GM21447 (cell line): ENCODE data around the gene SRSF9.

Source experiments
- ATAC-seq: cut with Tn5 transposase; IDR thresholded peaks from one replicate; pipeline ENCODE4 v1.9.1; 2021; ENCODE audit not compliant: unreplicated experiment

The SRSF9 gene

DNA sequence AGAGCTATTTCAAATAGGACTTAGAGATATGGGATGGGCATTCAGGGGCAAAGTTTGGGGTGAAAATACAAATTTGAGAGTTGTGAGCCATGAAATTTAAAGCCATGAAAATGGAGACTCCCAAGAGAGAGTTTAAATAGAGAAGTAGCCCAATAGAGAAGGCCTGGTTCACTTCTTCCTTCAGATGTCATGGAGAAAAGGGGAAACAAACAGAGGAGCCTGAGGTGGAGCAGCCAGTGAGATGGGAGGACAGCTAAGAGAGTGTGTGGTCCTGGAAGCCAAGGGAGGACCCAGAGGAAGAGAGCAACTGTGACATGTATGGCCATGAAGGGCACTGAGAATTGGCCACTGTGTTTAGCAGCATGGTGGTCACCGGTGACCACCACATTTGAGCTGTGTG is 14.1 kb upstream of the SRSF9 start:
- ATAC-seq = no peak

DNA sequence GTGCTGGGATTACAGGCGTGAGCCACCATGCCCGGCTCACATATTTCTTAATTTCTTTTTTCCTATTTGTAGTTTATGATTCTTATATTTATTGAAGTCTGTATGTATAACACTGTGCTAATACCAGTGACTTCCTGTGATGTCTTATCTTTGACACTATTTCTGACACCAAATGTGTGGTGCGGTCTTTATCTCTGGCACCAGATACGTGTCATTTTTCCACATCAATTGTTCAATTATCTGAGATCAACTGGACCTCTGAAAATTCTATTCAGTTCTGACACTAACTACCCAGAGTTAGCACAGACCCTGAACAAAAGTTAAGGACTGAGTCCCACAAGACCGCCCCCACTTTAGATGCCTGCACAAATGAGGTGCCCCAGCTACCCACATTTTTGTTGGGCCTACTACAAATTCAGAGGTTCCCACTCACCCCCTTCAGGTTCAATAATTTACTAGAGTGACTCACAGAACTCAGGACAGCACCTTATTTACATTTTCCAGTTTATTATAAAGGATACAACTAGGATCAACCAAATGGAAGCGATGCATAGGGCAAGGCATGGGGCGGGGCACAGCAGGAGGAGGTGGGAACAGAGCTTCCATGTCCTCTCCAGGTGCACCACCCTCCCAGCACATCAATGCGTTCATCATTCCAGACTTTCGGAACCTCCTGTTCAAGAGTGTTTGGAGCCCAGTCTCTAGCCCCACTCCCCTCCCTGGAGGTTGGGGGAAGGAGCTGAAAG is 11.6 kb upstream of the SRSF9 start:
- ATAC-seq = no peak

DNA sequence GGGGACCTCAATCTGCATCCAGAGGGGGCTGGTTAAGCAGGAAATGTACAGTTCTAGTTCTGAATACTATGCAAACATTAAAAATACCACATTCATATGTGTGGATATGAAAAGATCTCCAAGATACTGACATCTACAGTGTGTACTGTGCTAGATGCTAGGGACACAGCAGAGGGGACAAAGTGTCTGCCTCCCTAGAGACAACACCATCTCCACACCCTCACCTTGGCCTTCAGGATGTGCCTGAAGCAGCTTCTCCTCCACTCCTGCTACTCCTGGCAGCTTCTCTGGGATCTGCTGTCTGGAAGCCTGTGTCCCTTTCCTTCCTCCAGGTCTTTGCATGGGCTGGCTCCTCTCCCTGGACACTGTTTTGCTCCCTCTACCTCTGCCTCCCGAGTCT is 10.7 kb upstream of the SRSF9 start:
- no peak for ATAC-seq

DNA sequence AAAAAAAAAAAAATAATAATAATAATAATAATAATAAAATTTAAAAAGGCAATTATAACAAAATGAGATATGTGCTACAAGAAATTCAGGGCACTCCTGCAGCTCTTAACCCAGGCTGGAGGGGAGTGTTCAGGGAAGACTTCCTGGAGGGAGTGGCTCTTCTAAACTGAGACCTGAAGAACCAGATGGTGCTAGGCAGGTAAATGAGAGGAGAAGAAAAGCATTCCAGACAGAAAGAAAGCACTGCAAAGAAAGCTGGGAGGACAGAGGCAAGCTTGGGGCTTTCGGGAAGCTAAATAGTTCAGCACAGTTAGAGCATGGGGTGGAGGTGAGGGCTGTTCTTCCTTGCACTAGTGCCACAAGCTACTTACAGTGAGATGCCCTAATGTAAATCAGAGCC is 9.9 kb upstream of the SRSF9 start:
- ATAC-seq = no peak

DNA sequence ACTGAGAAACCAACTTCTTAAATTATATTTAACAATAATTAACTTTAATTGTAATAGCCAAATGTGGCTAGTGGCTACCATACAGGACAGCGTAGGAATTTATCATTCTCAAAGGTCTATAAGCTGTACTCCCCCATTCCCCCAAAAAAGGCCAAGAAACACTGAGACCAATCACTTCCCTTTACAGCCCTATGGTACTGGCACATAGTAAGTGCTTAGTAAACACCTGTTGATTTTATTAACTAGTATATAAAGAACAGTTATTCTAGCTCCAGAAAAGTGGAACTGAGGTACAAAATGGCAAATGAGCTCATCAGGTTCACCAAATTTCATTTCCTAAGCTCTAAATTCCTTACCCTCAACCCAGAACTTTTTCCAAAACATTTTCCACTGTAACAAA is 6.1 kb upstream of the SRSF9 start:
- ATAC-seq = no peak

DNA sequence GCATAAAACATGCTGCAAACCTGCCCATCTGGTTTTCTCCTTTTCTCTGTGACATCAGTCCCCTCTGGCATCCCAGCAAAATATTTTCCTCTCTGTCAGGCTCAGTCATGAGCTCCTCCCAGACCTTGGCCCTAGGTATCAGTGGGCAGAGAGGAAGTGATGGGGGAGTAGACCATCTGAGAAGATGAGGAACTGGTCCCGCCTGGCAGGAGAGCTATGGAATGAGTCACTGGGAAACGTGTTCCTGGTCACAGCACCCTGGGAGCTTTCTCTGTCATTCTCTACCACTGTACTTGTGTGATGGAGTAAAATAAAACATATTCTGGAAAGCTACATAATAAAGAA is 5.0 kb upstream of the SRSF9 start:
- no peak for ATAC-seq

- ATAC-seq = no peak
Observed at GRCh38 chr12:120473807-120474615, 4.5 kb upstream of the SRSF9 start.

- ATAC-seq = no peak
Observed at GRCh38 chr12:120472521-120472920, 3.0 kb upstream of the SRSF9 start.

DNA sequence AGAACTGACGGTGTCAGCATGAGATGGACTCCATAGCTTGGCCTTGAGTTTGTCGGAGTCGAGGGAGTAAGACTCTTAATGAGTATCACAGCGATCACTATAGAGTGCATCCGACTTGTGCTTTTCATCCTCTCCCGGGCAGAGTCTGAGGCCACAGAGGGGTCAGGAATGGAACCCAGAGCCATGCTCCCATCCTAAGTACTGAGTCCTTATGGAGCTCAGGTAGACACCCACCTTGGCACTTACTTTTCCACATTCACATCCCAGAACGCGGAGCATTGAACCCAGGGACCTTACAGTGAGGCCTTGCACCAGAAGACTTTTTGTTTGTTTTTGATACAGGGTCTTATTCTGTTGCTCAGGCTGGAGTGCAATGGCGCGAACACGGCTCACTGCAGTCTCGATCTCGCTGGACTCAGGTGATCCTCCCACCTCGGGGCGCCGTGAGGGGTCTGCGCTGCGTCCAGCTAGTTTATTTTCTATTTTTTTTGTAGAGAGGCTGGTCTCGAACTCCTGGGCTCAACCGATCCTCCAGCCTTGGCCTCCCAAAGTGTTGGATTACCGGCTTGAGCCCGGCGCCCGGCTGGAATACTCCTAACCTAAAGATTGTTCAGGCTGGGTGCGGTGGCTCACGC is 719 bp upstream of the SRSF9 start:
- peak; percentile 11 for ATAC-seq

- peak; percentile 30 for ATAC-seq
Observed at GRCh38 chr12:120468821-120469449, 613 bp downstream of the SRSF9 start.

- no peak for ATAC-seq
Observed at GRCh38 chr12:120468325-120468820, 1.2 kb downstream of the SRSF9 start.

DNA sequence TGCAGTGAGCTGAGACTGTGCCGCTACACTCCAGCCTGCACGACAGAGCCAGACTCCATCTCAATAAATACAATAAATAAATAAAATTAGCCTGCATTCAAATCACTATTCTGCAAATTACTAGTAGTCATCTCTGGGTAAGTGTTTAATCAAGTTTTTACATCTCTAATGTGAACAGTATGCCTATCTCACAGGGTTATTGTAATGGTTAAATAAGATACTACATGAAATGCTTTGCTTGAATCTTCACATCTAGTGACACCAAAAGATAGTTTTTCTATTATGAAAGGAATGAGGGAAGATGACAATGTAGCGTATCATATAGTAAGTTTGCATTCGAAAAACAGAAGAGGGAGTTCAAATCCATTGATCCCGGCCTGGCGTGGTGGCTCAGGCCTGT is 2.1 kb downstream of the SRSF9 start:
- ATAC-seq = no peak

GRCh38 chr12:120466560-120467315 is 2.8 kb downstream of the SRSF9 start:
- ATAC-seq = no peak

GRCh38 chr12:120465756-120466155 is 3.8 kb downstream of the SRSF9 start:
- no peak for ATAC-seq

GRCh38 chr12:120463712-120464111 is 5.8 kb downstream of the SRSF9 start:
- ATAC-seq = no peak

GRCh38 chr12:120462099-120462640 is 7.4 kb downstream of the SRSF9 start:
- no peak for ATAC-seq

DNA sequence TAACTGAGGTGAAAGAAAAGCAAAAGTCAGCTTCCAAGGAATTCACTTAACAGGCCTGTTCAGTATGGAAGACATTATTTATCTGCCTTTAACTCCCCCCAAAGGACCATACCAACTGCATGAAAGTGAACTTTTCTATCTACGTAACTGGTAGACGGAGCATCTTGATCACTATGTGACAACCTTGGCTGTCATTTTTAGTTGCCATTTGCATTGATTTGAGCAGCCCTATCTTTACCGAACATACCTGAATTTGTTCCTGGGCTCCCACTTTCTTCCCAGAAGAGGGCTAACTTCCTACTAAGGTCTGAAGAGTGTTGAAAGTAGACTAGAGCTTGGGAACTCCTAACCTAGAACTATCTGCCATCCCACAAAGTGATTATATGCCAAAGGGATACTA is 9.4 kb downstream of the SRSF9 start:
- no peak for ATAC-seq

DNA sequence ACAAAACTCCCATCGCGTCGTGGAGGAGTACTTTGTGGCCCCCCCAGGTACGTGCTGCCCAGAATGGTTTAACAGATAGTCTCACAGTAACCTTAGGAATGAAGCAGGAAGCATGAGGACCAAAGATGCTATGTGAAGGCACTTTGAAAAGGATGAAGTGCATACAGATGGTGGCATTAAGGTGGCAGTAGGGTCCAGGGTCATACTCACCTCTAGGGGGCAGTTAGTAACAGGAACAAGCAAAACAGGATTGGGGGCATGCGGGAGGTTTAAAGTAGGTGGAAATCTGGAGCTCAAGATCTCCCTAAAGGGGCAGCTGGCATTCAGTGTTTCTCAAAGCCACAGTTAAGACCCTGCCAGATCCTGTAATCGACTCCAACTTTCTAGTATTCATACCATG is 12.4 kb downstream of the SRSF9 start:
- ATAC-seq = no peak

GRCh38 chr12:120455302-120455701 is 14.2 kb downstream of the SRSF9 start:
- no peak for ATAC-seq

- no peak for ATAC-seq
Observed at GRCh38 chr12:120453977-120454376, 15.6 kb downstream of the SRSF9 start.
